Parathyroid adenoma (tissue), 2 donors: ENCODE data around the gene PIEZO2.

ENCODE experiments used
- H2AFZ ChIP-seq: fragments of 300-600 bp; sonication (generic); one replicate; pipeline ENCODE4 v1.7.0; 2017; ENCODE audit warnings: antibody characterized with exemption, mild to moderate bottlenecking
- H3K27ac ChIP-seq: fragments of 300-600 bp; sonication (generic); one replicate; pipeline ENCODE4 v1.7.0; 2017
- H3K27me3 ChIP-seq: fragments of 300-600 bp; sonication (generic); one replicate; pipeline ENCODE4 v1.7.0; 2017; ENCODE audit warnings: low read length; ENCODE audit not compliant: control insufficient read depth, insufficient read depth
- H3K36me3 ChIP-seq: fragments of 300-600 bp; sonication (generic); one replicate; pipeline ENCODE4 v1.7.0; 2017; ENCODE audit warnings: low read length; ENCODE audit not compliant: control insufficient read depth, insufficient read depth
- H3K4me1 ChIP-seq: fragments of 300-600 bp; sonication (generic); one replicate; pipeline ENCODE4 v1.7.0; 2017; ENCODE audit warnings: control low read depth
- H3K4me2 ChIP-seq: fragments of 300-600 bp; sonication (generic); one replicate; pipeline ENCODE4 v1.7.0; 2017; ENCODE audit warnings: low read length
- H3K4me3 ChIP-seq: fragments of 300-600 bp; sonication (generic); one replicate; pipeline ENCODE4 v1.7.0; 2017; ENCODE audit warnings: low read depth, low read length
- H3K79me2 ChIP-seq: fragments of 300-600 bp; sonication (generic); one replicate; pipeline ENCODE4 v1.7.0; 2017; ENCODE audit warnings: control low read depth
- H3K9ac ChIP-seq: fragments of 300-600 bp; sonication (generic); one replicate; pipeline ENCODE4 v1.7.0; 2017; ENCODE audit warnings: mild to moderate bottlenecking
- H3K9me3 ChIP-seq: fragments of 300-600 bp; sonication (generic); one replicate; pipeline ENCODE4 v1.7.0; 2017; ENCODE audit warnings: low read length; ENCODE audit not compliant: control insufficient read depth
- CTCF ChIP-seq: fragments of 300-600 bp; sonication (generic); IDR thresholded peaks from one replicate; pipeline ENCODE4 v1.7.0; 2017; ENCODE audit warnings: antibody characterized with exemption, mild to moderate bottlenecking
- donor health status: primary hyperparathyroidism.

Gene PIEZO2

GRCh38 chr18:10687161-10687925, 462.0 kb downstream of the PIEZO2 start:
- H3K4me2 ChIP-seq = no peak overlapping the region
- TF ChIP-seq CTCF = no peak
- no peak overlapping the region for H2AFZ ChIP-seq
- no peaks in the 10 kb centered on the region for H3K79me2 ChIP-seq
- no peaks in the 10 kb centered on the region for H3K4me1 ChIP-seq
- no peaks in the 10 kb centered on the region for H3K36me3 ChIP-seq
- H3K9ac ChIP-seq = no peak overlapping the region
- H3K27ac ChIP-seq = no peak overlapping the region
- no peak overlapping the region for H3K4me3 ChIP-seq
- no peaks in the 10 kb centered on the region for H3K27me3 ChIP-seq
- H3K9me3 ChIP-seq = no peaks in the 10 kb centered on the region

GRCh38 chr18:10686308-10686707, 463.1 kb downstream of the PIEZO2 start:
- no peaks in the 10 kb centered on the region for H3K79me2 ChIP-seq
- H3K9me3 ChIP-seq = no peaks in the 10 kb centered on the region
- H3K4me1 ChIP-seq = no peaks in the 10 kb centered on the region
- H3K27ac ChIP-seq = no peak overlapping the region
- H3K4me3 ChIP-seq = no peak overlapping the region
- no peak for TF ChIP-seq CTCF
- no peak overlapping the region for H3K9ac ChIP-seq
- no peak overlapping the region for H3K4me2 ChIP-seq
- no peaks in the 10 kb centered on the region for H3K27me3 ChIP-seq
- no peak overlapping the region for H2AFZ ChIP-seq
- no peaks in the 10 kb centered on the region for H3K36me3 ChIP-seq

- Histone ChIP-seq H3K9me3 (no peaks in the 10 kb centered on the region), H3K4me1 (no peaks in the 10 kb centered on the region), H3K4me2 (no peak overlapping the region), H3K9ac (no peak overlapping the region), H3K4me3 (no peak overlapping the region), H3K27ac (no peak overlapping the region), H3K27me3 (no peaks in the 10 kb centered on the region), H3K36me3 (no peaks in the 10 kb centered on the region), H3K79me2 (no peaks in the 10 kb centered on the region), H2AFZ (no peak overlapping the region)
- no peak for TF ChIP-seq CTCF
Observed at GRCh38 chr18:10685484-10685883, 463.9 kb downstream of the PIEZO2 start.

- TF ChIP-seq CTCF = no peak
- no peak overlapping the region for H3K4me2 ChIP-seq
- no peaks in the 10 kb centered on the region for H3K9me3 ChIP-seq
Observed at GRCh38 chr18:10682368-10682714, 467.0 kb downstream of the PIEZO2 start.

More at GRCh38 chr18:10682368-10682714, 467.0 kb downstream of the PIEZO2 start:
- Histone ChIP-seq H2AFZ (no peak overlapping the region), H3K4me1 (no peaks in the 10 kb centered on the region), H3K27ac (no peak overlapping the region), H3K9ac (no peak overlapping the region), H3K79me2 (no peaks in the 10 kb centered on the region), H3K36me3 (no peaks in the 10 kb centered on the region), H3K27me3 (no peaks in the 10 kb centered on the region), H3K4me3 (no peak overlapping the region)
